Measurements from ENCODE around the gene RNU6-9.
"Not testable (repeated sequence)": the region's sequence is repeated elsewhere in the genome, so short reads cannot be mapped to it uniquely, and the experiment has no call there.

The RNU6-9 gene

GRCh38 chr19:878751-879561 lies 14.3 kb upstream of the RNU6-9 start:
- not testable (repeated sequence) for DNase-seq

GRCh38 chr19:879711-880438 lies 13.4 kb upstream of the RNU6-9 start:
- DNase-seq = no peak

- DNase-seq = no peak
Measured at GRCh38 chr19:881385-882071, 11.8 kb upstream of the RNU6-9 start.

GRCh38 chr19:882871-883497 lies 10.3 kb upstream of the RNU6-9 start:
- DNase-seq = no peak

GRCh38 chr19:883661-884211 lies 9.5 kb upstream of the RNU6-9 start:
- DNase-seq = no peak

- DNase-seq = no peak
Measured at GRCh38 chr19:884420-885211, 8.7 kb upstream of the RNU6-9 start.

- DNase-seq = no peak
Measured at GRCh38 chr19:885536-886224, 7.6 kb upstream of the RNU6-9 start.

GRCh38 chr19:887072-887471 lies 6.2 kb upstream of the RNU6-9 start:
- no peak for DNase-seq

- DNase-seq = no peak
Measured at GRCh38 chr19:887599-887998, 5.7 kb upstream of the RNU6-9 start.

GRCh38 chr19:888581-889385 lies 4.5 kb upstream of the RNU6-9 start:
- no peak for DNase-seq

- no peak for DNase-seq
Measured at GRCh38 chr19:889662-890295, 3.5 kb upstream of the RNU6-9 start.

- no peak for DNase-seq
Measured at GRCh38 chr19:890831-891230, 2.5 kb upstream of the RNU6-9 start.

GRCh38 chr19:891421-892200 lies 1.7 kb upstream of the RNU6-9 start:
- DNase-seq = not testable (repeated sequence)

GRCh38 chr19:892243-892893 lies 916 bp upstream of the RNU6-9 start:
- DNase-seq = peak; percentile 40

- DNase-seq = no peak
Measured at GRCh38 chr19:896434-896833, 3.1 kb downstream of the RNU6-9 start.

- DNase-seq = no peak
Measured at GRCh38 chr19:896999-897398, 3.7 kb downstream of the RNU6-9 start.

GRCh38 chr19:897442-898039 lies 4.3 kb downstream of the RNU6-9 start:
- no peak for DNase-seq

- DNase-seq = no peak
Measured at GRCh38 chr19:898663-899062, 5.4 kb downstream of the RNU6-9 start.
